Mesodermal cell (in vitro differentiated cells): ENCODE measurements around the gene LIG1.

Source experiments
- H3K27ac ChIP-seq: 2 replicates; pipeline ENCODE4 v1.7.0; 2013; ENCODE audit warnings: mild to moderate bottlenecking, low read depth, low read length, moderate library complexity; ENCODE audit not compliant: severe bottlenecking
- H3K36me3 ChIP-seq: 2 replicates; pipeline ENCODE4 v1.7.1; 2013; ENCODE audit warnings: mild to moderate bottlenecking, low read length, moderate library complexity; ENCODE audit not compliant: control insufficient read depth, insufficient read depth
- H3K4me1 ChIP-seq: one replicate; pipeline ENCODE4 v1.7.1; 2013; ENCODE audit warnings: mild to moderate bottlenecking, low read length; ENCODE audit not compliant: insufficient read depth, control insufficient read depth, poor library complexity, severe bottlenecking
- H3K4me3 ChIP-seq: 2 replicates; pipeline ENCODE4 v1.7.0; 2013; ENCODE audit warnings: low read length, control low read depth, mild to moderate bottlenecking; ENCODE audit not compliant: insufficient read depth, poor library complexity, severe bottlenecking; ENCODE audit errors: extremely low read depth
- H3K9me3 ChIP-seq: 2 replicates; pipeline ENCODE4 v1.7.1; 2013; ENCODE audit warnings: mild to moderate bottlenecking, low read length, moderate library complexity; ENCODE audit not compliant: control insufficient read depth
- WGBS, 2 experiments: methylation state at CpG; one replicate each; pipeline ENCODE4 v1.1.5; 2013; ENCODE audit warnings: missing lambda C conversion rate in 2 of 2; ENCODE audit not compliant: insufficient coverage in 2 of 2; 5-methylcytosine and 5-hydroxymethylcytosine counted together

The LIG1 gene

GRCh38 chr19:48149430-48149829, 20.7 kb downstream of the LIG1 start:
- Histone ChIP-seq H3K9me3 (no peaks in the 10 kb centered on the region), H3K4me3 (no peak overlapping the region), H3K4me1 (peaks cover 14% of the 10 kb centered on the region), H3K36me3 (peaks cover 83% of the 10 kb centered on the region), H3K27ac (no peak overlapping the region)
- 93 to 100% methylated on average over 3 to 4 of the region's 6 CpGs for WGBS, 2 experiments

- Histone ChIP-seq H3K4me3 (no peak overlapping the region), H3K9me3 (no peaks in the 10 kb centered on the region), H3K36me3 (peaks cover 85% of the 10 kb centered on the region), H3K27ac (no peak overlapping the region), H3K4me1 (peaks cover 14% of the 10 kb centered on the region)
- WGBS, 2 experiments, result 100% methylated on average over 2 to 5 of the region's 9 CpGs
These were observed 21.6 kb downstream of the LIG1 start for GRCh38 chr19:48148576-48148975.

GRCh38 chr19:48147597-48148175, 22.5 kb downstream of the LIG1 start:
- H3K9me3 ChIP-seq, result no peaks in the 10 kb centered on the region
- peaks cover 14% of the 10 kb centered on the region for H3K4me1 ChIP-seq
- no peak overlapping the region for H3K4me3 ChIP-seq
- H3K27ac ChIP-seq, result no peak overlapping the region
- 83 to 96% methylated on average over 2 to 3 of the region's 4 CpGs for WGBS, 2 experiments
- H3K36me3 ChIP-seq, result peaks cover 91% of the 10 kb centered on the region

- H3K9me3 ChIP-seq, result no peaks in the 10 kb centered on the region
- 91 to 94% methylated on average over 5 to 6 of the region's 6 CpGs for WGBS, 2 experiments
- no peak overlapping the region for H3K27ac ChIP-seq
- H3K4me3 ChIP-seq, result no peak overlapping the region
- H3K4me1 ChIP-seq, result no peaks in the 10 kb centered on the region
- peaks cover 46% of the 10 kb centered on the region for H3K36me3 ChIP-seq
These were observed 31.1 kb downstream of the LIG1 start for GRCh38 chr19:48139053-48139452.

- Histone ChIP-seq H3K27ac (no peak overlapping the region), H3K9me3 (no peaks in the 10 kb centered on the region), H3K4me3 (no peak overlapping the region), H3K4me1 (no peaks in the 10 kb centered on the region), H3K36me3 (peaks cover 46% of the 10 kb centered on the region)
- 93 to 98% methylated on average over 24 to 26 of the region's 26 CpGs for WGBS, 2 experiments
These were observed 32.7 kb downstream of the LIG1 start for GRCh38 chr19:48137411-48137810.

GRCh38 chr19:48136547-48136946, 33.6 kb downstream of the LIG1 start:
- WGBS, 2 experiments, result 94 to 96% methylated on average over 3 to 4 of the region's 4 CpGs
- Histone ChIP-seq H3K36me3 (peaks cover 50% of the 10 kb centered on the region), H3K9me3 (no peaks in the 10 kb centered on the region), H3K4me3 (no peak overlapping the region), H3K27ac (no peak overlapping the region), H3K4me1 (no peaks in the 10 kb centered on the region)

GRCh38 chr19:48135411-48135810, 34.7 kb downstream of the LIG1 start:
- Histone ChIP-seq H3K36me3 (peaks cover 59% of the 10 kb centered on the region), H3K27ac (no peak overlapping the region), H3K4me1 (no peaks in the 10 kb centered on the region), H3K9me3 (no peaks in the 10 kb centered on the region), H3K4me3 (no peak overlapping the region)
- WGBS, 2 experiments, result 88 to 95% methylated on average over 6 to 8 of the region's 8 CpGs

- H3K4me3 ChIP-seq, result no peak overlapping the region
- peaks cover 69% of the 10 kb centered on the region for H3K36me3 ChIP-seq
- no peaks in the 10 kb centered on the region for H3K4me1 ChIP-seq
- 92 to 96% methylated on average over 4 to 6 of the region's 6 CpGs for whole genome bisulfite sequencing, 2 experiments
- no peak overlapping the region for H3K27ac ChIP-seq
- H3K9me3 ChIP-seq, result no peaks in the 10 kb centered on the region
These were observed 37.0 kb downstream of the LIG1 start for GRCh38 chr19:48133094-48133493.

GRCh38 chr19:48127561-48127960, 42.6 kb downstream of the LIG1 start:
- 96 to 100% methylated on average over 5 of the region's 6 CpGs for WGBS, 2 experiments
- Histone ChIP-seq H3K4me1 (peaks cover 11% of the 10 kb centered on the region), H3K27ac (no peak overlapping the region), H3K4me3 (no peak overlapping the region), H3K36me3 (peaks cover 74% of the 10 kb centered on the region), H3K9me3 (no peaks in the 10 kb centered on the region)

- Histone ChIP-seq H3K4me3 (no peak overlapping the region), H3K9me3 (no peaks in the 10 kb centered on the region), H3K27ac (peak overlapping the region; percentile 4), H3K4me1 (peaks cover 16% of the 10 kb centered on the region), H3K36me3 (peaks cover 67% of the 10 kb centered on the region)
- 76 to 89% methylated on average over 10 to 12 of the region's 12 CpGs for WGBS, 2 experiments
These were observed 46.1 kb downstream of the LIG1 start for GRCh38 chr19:48123907-48124651.

- H3K27ac ChIP-seq, result peak overlapping the region; percentile 1
- peaks cover 67% of the 10 kb centered on the region for H3K36me3 ChIP-seq
- 93 to 96% methylated on average over 10 to 14 of the region's 14 CpGs for WGBS, 2 experiments
- H3K4me3 ChIP-seq, result no peak overlapping the region
- H3K4me1 ChIP-seq, result peaks cover 16% of the 10 kb centered on the region
- H3K9me3 ChIP-seq, result no peaks in the 10 kb centered on the region
These were observed 47.7 kb downstream of the LIG1 start for GRCh38 chr19:48122421-48122820.
